ENCODE results near the gene SPSB4.

The SPSB4 gene

GRCh38 chr3:141183606-141184005, 132.5 kb downstream of the SPSB4 start:
- CTCF ChIA-PET, result interaction anchor here (0.8 to 1.9 kb wide), 2 partner anchors 9 to 48 kb away, joined by 3 to 10 read pairs; partner anchors contain the start of gene PXYLP1
- POLR2A ChIA-PET, result no interaction called here
- no peak for DNase-seq (ENCODE audit: low read depth, low spot score)
- H3K4me3 ChIP-seq (ENCODE audit: low read depth, low read length), result no peak overlapping the region
- TF ChIP-seq CTCF (IDR thresholded peaks at IDR 0.05; ENCODE audit: insufficient read depth, low read length, missing control alignments), result no peak

DNA sequence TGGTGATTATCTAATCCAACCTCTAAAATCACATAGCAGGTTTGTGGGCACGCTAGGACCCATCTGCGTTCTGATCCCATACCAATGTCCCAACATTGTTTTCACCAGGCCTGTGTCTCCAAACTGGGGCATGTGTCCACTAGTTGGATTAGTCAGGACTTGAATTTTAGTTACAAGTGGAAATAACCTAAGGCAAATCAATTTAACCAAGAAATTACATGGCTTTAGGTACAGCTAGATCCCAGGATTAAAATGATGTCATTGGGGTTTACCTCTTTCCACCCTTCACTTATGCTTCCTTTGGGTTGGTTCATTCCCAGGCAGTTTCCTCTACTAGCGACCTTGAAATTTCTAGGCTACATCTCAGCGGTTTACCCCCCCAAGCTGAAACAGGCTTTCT, 133.3 kb downstream of the SPSB4 start:
- no peak overlapping the region for H3K4me3 ChIP-seq (ENCODE audit: low read depth, low read length)
- POLR2A ChIA-PET, result no interaction called here
- no peak for DNase-seq (ENCODE audit: low read depth, low spot score)
- no peak for TF ChIP-seq CTCF (IDR thresholded peaks at IDR 0.05; ENCODE audit: insufficient read depth, low read length, missing control alignments)
- CTCF ChIA-PET, result interaction anchor here (1.3 to 1.9 kb wide), 2 partner anchors 8 to 11 kb away, joined by 3 to 10 read pairs; no protein-coding TSS in a partner anchor

DNA sequence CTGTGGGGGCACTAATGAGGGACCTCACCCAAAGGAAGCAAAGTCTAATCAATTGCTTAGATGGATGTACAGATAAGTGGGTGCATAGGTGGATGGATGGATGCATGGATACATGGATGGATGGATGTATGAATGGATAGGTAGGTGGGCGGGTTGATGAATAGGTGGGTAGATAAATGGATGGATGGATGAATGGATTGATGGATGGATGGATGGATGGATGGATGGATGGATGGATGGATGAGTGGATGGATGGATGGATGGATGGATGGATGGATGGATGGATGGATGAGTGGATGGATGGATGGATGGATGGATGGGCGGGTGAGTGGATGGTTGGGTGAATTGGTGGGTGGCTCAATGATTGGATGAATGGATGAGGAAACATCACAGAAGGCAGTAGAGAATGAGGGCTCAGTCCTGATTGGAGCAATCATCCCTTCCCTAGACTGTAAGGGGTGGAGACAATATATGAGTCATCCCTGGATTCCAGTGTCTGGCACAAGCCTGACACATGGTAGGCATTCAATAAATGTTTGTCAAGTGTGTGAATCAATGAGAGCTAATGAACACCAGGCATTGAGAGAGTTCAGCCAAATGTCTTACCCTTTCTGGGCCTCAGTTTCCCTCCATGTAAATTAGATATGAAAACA, 140.1 kb downstream of the SPSB4 start:
- ChIA-PET POLR2A (interaction anchor here (0.6 kb wide), 1 partner anchor 1445 kb away, joined by 3 read pairs; no protein-coding TSS in a partner anchor), CTCF (interaction anchor here (0.8 to 3.9 kb wide), 16 partner anchors 8 to 293 kb away, joined by 3 to 67 read pairs (median 8); no protein-coding TSS in a partner anchor)
- DNase-seq (ENCODE audit: low read depth, low spot score), result no peak
- TF ChIP-seq CTCF (IDR thresholded peaks at IDR 0.05; ENCODE audit: insufficient read depth, low read length, missing control alignments), result no peak
- no peak overlapping the region for H3K4me3 ChIP-seq (ENCODE audit: low read depth, low read length)

DNA sequence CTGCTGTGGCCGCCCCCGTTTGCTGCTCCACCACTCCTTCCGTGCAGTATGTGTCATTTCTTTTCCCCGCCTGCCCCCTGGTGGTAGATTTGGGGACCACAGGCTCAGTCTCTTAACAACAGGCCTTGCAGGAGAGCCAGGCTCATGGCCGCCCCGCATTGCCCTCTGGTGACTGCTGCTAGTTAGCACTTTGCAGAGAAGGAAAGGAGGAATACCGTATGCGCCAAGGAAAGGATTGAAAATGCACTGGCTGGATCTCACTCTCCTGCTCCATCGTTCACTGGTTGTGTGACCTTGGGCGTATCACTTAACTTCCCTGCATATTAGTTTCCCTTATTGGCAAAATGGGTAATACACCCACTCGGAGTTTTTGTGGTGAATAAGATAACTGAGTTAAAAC, 141.2 kb downstream of the SPSB4 start:
- peak; percentile 99 for TF ChIP-seq CTCF (IDR thresholded peaks at IDR 0.05; ENCODE audit: insufficient read depth, low read length, missing control alignments)
- DNase-seq (ENCODE audit: low read depth, low spot score), result peak; percentile 63
- ChIA-PET CTCF (interaction anchor here (0.6 to 3.9 kb wide), 21 partner anchors 9 to 295 kb away, joined by 3 to 67 read pairs (median 5); no protein-coding TSS in a partner anchor), POLR2A (no interaction called here)
- H3K4me3 ChIP-seq (ENCODE audit: low read depth, low read length), result no peak overlapping the region

DNA sequence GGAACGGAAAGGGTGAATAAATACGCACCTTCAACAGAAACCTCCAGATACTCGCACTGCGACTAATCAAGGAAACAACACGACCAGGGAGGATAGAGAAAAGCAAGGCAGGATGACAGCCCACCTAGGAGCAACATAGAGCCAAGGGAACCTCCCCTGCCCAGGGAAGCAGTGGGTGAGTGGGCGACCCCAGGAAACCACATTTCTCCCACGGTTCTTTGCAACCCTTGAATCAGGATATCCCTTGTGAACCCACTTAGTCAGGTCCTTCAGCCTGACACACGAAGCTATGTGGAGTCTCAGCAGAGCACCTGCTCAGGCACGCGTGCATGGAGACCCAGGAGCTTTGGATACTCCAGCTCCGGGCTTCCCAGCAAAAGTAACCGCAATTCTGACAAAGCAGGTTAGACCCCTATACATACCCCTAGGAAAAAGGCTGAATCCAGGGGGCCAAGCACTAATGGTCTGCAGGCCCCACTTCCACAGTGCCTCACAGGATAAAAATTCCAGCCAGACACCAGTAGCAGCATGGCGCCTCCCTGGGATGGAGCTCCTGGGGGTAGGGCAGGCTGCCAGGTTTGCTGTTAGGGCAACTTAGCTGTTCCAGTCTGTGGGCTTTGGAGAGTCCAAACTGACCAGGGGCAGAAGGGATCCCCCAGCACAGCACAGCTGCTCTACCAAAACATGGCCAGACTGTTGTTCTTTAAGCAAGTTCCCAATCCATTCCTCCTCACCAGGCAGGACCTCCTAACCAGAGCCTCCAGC, 142.1 kb downstream of the SPSB4 start:
- ChIA-PET POLR2A (no interaction called here), CTCF (interaction anchor here (0.9 to 3.9 kb wide), 18 partner anchors 8 to 295 kb away, joined by 3 to 67 read pairs (median 4); partner anchors contain the start of gene PXYLP1)
- no peak for DNase-seq (ENCODE audit: low read depth, low spot score)
- no peak overlapping the region for H3K4me3 ChIP-seq (ENCODE audit: low read depth, low read length)
- TF ChIP-seq CTCF (IDR thresholded peaks at IDR 0.05; ENCODE audit: insufficient read depth, low read length, missing control alignments), result no peak

All from AG04449 (cell line).